Hematopoietic multipotent progenitor cell (in vitro differentiated cells): ENCODE measurements around the gene SLC30A7. TPM values are rescaled to one million over a fixed set of nuclear protein-coding genes. Genes with fewer than 3 reads are reported as not detected.
A peak's percentile ranks its signal among the peaks of the same experiment; 100 is the strongest.

ENCODE experiments used
- DNase-seq, 3 donors: peaks; one replicate each; pipeline ENCODE4 v3.0.0-alpha.2; 2011 to 2015; ENCODE audit warnings: low read depth in 2 of 3, low spot score in 2 of 3
- total RNA-seq: library from RNA; depleted of rRNA; stranded (reverse); fragments of >200 nt; gene quantifications from one replicate; pipeline ENCODE4 v1.2.3, GENCODE V29; 2012

SLC30A7 gene
- total RNA-seq, 1 donor, result 14.5 TPM

DNA sequence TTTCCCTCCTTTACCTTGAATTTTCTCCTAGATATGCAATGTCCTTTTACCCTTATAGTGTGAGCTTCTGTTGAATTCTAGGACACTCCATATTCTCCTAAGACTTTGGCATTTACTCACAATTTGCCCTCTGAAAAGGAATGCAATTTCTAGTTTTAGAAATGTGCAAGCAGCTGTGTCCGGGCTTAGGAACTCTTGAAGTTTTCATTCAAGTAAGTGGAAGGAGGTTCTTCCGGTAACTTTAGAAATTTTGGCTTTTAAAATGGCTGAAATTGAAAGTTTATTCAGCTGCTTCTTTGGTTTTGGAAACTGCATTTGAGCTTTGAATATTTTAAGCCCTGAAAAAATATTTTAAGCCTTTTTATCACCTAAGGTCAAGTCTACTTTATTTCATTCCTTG is 73.4 kb downstream of the SLC30A7 start:
- no peak for DNase-seq

DNA sequence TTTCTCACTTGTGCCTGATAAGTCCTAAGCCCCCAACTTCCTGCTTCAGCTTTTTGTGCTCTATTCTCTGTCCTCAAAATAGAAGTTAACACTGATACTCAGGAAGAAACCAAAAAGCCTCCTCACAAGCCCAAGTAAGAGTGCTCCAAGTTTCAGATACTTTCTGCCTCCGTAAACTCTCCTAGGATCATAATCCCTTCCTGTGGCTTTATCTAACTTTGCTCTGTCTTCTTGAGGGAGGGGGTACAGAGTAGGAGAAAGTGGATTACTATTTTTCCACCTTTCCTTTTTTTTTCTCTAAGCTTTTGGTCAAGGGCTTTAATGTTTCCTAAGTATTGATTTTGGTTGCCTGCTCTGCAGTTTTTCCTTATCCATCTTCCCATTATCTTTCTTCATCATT is 75.1 kb downstream of the SLC30A7 start:
- DNase-seq, result no peak

DNA sequence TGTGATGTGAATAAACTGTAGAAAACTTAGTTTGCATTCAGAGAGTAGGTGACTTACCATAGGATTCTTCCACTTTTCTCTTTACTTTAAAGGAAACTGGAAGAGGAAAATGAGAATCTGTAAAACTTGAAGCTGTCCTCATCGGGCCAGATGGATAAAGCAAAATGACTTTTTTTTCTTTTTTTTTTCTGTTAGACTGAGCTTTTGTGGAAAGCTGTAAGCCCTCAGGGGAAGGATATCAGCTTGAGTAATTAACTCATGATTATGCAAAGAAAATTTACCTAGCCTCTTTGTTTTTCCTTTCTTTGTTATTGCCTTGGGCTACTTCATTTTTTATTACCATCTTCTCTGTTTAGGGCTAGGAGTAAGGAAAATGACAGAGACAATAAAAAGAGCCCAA is 76.3 kb downstream of the SLC30A7 start:
- DNase-seq, result no peak

DNA sequence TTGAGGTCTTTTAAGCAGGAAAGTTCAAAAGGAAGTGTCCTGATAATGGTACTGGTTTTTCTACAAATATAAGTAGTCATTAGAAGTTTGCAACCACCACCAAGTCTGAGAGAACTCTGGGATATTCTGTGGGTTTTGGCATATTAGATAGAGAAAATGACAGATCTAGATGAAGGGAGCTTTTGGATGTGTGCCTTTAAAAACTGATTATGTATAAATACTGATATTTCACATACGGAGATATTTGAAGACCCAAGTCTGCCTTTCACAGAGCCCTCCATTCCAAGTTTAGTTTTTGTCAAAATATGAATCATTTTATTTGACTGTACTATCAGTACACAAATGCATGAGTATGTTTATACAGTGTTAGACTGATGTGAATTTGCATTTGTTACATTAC is 81.0 kb downstream of the SLC30A7 start:
- no peak for DNase-seq

DNA sequence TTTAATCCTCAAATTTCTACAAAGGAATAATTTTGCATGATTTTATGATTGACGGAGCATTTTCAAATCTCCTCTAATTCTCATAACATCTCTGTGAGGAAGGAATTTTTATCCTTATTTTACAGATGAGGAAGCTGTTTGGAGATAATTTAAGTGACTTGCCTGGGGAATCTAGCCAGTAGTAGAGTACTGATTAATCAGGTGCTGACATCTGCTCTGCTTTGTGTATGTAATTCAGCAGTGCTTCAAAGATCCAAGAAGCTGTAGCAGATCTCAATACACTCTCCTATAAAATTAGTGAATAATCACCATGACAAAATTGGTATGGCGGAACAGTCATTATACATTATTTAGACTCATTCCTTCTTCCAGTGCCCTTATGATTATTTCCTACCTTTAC is 83.7 kb downstream of the SLC30A7 start:
- no peak for DNase-seq

DNA sequence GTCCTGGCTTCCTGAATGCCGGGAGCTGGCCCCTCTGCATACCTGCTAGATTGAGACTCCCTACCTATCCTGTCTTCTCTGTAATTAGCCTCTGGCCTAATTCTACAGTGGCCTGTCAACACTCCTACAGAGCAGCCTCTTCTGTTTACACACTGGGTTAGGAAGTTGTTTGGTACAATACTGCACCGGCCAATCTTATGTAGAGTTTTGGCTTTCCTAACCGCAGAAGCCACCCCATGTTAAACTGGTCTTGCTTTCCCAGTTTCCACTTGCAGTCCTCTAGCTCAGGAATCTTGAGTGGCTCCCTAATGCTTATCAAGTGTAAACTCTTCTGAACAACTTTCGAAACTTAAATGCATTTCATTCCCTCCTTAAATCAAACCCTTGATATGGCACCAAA is 86.9 kb downstream of the SLC30A7 start:
- no peak for DNase-seq

DNA sequence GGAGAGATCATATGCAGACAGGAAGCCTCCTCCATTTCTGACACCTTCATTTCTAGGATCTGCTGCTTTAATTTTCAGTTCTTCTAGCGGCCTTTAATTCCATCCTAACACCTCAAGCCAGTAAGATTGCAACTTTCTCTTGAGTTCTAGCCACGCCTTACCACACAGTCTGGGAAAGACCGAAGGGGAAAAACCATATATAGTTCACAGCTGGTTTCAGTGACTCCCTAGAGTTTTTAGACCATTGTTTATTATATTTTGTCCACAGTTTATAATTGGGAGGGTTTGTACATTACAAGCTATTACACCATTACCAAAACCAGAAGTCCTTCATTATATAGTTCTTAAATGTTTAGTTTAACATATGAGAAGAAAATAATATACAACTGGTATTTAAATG is 92.2 kb downstream of the SLC30A7 start:
- no peak for DNase-seq

DNA sequence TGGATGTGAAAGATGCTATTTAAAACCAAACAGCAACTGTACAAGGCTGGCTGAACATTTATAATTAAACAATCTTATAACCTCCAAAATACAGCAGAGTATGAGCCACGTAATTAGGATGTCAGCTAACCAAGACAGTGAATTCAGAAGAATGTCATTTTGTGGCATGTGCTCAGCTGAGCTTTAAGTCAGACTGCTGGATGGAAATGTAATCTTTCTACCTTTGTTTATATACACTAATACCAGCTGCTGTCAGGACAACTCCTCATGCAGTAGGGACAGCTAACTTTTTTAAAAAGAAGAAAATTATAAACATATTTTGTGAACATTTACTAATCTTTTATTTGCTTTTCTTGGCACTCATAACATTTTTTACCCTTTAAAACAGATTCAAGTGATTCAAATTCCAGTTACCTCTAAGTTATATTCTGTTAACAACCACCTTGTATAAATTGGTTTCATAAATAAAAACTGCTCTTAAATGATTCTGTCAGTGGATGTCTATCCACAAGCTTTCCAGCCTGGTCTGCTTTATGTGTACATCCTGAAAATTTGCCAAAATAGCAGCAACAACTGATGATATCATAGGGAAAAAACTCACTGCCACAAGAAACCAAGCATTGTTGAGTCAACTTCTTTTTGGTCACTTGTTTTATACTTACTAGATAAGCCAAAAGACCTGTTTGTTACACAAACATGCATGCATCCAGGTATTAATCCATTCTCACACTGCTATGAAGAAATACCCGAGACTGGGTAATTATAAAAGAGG is 93.6 kb downstream of the SLC30A7 start:
- no peak for DNase-seq

DNA sequence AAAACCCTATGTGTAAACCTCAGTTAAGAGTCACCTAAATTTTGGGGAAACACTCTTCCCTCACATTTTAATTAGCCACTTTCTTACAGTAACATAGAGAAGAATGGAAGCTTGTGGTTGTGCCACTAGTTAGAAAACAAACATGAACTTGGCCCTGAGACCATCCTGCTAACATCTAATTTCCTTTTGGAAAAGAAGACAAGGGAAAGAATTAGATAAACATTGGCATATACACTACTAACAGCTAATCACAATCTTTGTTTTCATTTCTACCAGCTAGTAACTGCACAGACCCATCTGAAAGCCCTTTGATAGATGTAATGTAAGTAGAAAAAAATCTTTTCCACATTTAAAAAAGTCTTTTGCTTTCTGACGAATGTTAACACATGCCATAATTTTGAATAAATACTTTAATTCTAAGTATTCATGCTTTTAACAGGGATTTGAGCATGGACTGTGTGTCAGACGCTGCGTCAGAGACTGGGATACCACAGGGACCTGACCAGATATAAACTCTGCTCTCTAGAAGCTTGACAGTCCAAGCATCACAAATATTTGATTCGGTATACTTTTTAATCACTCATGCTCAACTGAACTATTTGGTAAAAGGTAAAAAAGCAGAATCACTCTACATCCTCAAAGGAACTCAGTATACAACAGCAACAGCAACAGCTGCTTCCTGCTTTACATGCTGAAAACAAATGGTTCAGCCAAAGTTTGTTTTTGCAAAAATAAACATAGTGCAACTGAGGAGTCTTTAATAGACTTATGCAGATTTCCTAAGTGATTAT is 99.5 kb downstream of the SLC30A7 start:
- peak in 2 of 3 donors; percentile 22 to 75 for DNase-seq

DNA sequence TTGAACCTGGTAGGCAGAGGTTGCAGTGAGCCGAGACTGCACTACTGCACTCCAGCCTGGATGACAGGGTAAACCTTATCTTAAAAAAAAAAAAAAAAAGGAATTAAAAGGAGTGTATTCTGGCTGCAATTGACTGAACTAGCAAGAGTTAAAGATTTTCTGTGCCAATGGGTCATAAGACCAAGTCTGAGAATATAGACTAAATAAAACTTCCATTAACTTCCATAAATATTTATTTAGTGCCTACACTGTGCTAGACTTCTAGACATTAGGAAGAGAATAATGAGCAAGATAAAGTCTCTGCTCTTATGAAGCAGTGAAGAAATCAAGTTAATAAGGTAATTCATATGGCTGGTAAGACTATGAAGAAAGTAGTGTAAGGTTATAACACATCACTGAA is 102.5 kb downstream of the SLC30A7 start:
- DNase-seq, result no peak

DNA sequence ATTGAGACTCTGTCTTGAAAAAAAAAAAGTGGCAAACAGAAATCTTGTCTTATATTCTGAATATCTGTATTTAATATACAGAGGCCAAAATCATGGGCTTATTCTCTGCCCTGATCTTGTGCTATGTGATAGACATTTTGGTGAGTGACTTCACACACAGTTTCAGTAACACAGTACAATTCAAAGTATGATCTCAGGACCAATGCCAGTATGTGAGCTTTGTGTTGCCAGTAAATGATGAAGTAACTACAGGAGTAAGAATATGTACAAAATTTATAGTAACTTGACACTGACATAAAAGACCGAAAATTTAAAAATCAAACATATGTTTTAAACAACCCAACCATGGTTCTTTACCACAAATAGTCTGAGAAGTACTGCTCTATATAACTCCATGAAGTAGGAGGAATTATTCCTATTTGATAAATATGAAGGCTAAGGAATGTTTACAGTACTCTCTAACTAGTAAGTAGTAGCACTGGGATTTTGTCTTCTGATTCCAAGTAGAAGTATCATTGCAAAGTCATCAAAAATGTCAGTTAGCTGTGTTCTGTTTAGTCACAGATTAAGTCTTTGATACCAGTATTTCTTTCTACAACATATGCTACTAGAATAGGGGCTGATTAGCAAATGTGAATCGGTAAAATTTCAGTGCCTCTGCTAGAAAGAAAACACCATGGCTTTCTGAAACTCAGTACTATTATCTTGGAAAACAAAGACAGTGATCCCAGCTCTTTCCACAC is 104.4 kb downstream of the SLC30A7 start:
- DNase-seq, result peak in 1 of 3 donors; percentile 6

DNA sequence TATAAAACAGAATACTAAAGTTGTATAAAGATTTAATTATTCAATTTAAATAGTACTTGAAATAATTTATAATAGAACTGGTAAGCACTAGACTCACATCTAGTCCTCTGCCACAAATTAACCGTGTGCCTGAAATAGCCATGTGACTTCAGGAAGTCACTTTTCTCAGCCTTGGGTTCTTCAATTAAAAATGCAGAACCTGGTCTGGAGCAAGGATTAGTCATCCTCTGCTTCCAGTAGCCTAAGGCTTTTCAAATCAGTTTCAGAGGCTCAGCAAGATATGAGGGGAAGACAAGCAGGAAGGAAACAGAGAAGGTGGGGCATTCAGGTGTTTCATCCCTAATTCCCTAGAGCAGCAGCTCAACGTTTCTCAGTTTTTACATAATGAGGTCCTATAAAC is 106.7 kb downstream of the SLC30A7 start:
- DNase-seq, result peak in 2 of 3 donors; percentile 43 to 68

DNA sequence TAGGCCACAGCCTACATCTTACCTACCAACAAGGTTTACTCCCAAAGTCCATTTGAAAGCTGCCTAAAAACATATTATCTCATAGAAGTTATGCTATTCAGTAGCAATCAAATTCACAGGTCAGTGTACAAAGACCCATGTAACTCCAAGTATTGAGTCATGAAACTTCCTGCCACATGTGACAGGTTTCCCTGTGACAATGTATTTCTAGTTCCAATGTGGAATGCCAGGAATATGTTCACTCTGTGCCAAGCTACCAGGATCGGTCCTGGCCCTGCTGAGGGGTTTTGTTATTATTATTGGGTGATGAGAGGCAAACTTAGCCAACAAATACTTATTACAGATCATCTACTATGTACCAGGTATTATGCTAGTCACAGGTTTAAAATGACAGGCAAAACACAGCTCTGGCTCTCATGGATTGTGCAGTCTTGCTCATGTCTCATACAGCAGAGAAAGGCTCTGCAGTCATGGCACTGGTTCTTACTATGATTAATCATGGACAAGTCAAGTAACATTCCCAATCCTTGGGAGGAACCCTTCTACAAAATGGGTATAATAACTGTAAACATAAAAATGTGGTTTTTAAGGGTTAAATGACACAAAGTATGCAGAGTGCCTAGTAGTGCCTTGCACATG is 107.2 kb downstream of the SLC30A7 start:
- DNase-seq, result no peak

DNA sequence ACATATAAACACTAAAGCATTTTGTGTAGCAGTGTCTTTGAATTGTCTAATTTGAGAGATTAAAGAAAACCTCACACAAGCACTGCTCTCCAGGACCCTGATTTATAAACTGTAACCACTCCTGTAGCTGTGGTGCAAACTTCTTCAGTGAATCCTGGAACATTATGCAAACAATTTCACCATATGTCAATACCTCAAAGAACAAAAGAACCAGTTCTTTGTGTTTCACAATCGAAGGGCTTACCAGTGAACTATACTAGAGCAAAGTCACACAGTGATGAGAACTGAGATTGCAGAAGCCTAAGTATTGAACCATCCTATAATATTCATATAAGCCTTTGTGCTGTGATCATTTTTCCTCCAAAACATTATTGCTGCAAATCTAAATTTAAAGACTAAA is 108.2 kb downstream of the SLC30A7 start:
- DNase-seq, result no peak

DNA sequence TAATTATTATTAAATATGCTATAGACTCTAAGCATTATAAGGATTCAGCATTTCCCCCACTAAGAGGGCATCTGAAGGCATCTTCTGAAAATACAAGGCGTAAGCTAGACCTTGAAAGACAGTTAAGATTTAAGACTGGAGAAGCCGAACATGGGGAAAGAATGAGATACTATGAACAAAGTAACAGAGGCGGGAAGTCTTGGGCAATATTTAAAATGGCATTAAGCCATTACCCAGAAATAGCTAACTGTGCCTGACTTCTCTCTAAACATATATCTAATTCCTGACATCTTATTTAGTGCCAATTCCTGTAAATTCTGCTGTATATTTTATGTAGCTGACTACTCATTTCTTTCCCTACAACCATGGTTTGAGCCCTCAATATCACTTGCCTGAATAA is 108.8 kb downstream of the SLC30A7 start:
- no peak for DNase-seq

DNA sequence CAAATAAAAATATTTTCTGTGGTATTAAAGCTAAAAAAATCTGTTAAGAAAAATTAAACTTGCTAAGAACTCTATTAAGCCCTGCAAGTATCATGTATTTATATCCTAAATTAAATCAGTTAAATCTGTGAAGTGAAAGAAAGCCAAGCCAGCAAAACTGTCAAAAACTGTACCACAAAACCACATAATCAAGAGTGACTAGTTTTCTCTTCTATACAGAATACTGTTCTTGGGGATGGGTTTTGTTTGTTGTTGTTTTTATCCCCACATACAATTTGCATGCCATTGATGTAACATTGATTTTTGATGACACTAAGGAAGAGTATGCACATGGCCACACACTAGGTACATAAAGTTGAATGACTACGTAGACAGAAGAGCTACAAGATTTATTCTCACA is 109.3 kb downstream of the SLC30A7 start:
- no peak for DNase-seq

DNA sequence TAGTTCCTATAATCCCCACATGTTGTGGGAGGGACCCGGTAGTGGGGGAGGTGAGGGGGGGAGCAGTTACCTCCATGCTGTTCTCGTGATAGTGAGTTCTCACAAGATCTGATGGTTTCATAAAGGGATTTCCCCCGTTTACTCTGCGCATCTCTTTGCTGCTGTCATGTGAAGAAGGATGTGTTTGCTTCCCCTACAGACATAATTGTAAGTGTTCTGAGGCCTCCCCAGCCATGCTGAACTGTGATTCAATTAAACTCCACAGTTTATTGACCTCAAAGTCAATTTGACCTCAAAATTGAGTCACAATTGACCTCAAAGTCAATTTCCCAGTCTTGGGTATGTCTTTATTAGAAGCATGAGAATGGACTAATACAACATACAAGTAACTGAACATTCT is 110.0 kb downstream of the SLC30A7 start:
- DNase-seq, result no peak

DNA sequence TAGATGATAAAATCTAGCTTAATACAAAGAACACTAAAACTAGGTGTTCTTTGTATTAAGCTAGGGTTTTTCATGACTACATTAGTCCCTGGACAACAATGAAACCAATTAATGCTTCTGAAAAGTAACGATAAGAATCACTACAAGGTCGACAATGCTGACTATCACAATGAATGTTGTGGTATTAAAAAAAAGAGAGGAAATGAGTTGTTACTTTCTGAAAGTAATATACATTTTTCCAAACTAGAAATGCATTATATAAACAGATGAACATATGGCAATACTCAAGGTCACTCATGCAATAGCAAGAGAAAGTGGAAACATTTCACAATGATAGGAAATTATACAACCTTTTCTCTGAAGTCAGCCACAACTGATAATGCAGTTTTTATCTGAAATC is 110.7 kb downstream of the SLC30A7 start:
- DNase-seq, result no peak

DNA sequence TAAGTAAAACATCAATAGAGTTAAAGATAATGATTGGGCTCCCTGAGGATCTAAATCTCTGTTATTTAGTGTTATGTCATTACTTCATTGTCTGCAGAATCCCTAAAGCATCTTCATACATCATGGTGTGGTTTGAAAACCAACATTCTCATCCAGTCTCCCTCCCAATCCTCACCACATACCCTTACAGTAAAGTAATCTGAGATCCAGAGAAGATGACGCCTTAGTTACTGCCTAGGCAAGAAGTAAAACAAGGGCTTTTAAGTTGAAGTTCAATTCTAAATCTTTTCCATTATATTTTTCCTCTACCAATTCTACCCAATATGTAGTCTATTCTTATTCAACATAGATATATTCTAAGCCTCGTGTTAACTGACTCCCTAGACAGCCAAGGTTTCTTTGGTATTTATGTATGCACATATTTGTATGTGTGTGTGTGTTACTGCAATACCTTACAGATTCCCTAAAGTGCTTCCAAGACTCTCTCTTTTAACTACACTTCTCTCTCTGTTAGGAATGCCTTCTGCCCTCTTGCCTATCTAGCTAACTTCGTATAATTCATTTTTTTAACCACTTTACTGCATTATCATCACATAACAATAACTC is 112.4 kb downstream of the SLC30A7 start:
- no peak for DNase-seq

DNA sequence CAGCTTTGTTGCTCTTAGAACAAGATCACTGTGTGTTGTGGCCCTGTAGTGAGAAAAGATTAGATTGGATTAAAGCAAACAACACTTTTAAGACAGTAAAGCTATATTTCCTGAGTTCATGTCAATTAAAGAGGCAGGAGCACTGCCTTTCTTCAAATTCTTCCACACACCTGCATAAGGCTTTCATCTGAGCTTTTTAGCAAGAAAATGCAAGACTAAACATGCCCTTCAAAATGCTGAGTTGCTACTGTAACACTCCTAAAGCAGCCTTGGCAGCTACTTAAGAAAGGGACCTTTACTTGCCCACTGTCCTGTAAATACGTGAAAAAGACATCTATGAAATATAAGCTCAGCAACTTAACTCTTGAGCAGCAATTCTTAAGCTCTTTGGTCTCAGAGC is 117.9 kb downstream of the SLC30A7 start:
- no peak for DNase-seq

DNA sequence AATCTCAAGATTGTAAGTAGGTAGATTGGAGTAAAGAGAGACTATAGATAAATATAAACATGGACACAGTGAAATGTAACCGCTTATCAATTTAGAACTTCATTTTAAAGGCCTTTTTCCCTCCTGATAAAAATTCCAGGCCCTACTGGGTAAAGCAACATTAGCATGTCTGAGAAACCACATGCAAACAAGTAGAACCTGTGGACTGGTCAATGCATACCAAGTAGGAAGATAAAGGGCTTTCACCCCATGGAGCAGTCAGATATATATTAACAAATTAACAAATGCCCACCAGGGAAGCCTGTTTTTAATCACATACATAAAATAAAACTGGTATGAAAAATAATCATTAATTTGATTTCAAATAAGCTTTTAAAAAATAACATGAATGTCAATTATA is 121.6 kb downstream of the SLC30A7 start:
- DNase-seq, result no peak
